ENCODE results near the gene NPIPB2. TPM values are rescaled to one million over a fixed set of nuclear protein-coding genes. Genes with fewer than 3 reads are reported as not detected.

Gene NPIPB2
- total and polyA plus RNA-seq, 2 of the 8 experiments (the other 6 are each of a cell fraction or from before 2014, with no cell fraction given), result 7.5 to 8.3 TPM

DNA sequence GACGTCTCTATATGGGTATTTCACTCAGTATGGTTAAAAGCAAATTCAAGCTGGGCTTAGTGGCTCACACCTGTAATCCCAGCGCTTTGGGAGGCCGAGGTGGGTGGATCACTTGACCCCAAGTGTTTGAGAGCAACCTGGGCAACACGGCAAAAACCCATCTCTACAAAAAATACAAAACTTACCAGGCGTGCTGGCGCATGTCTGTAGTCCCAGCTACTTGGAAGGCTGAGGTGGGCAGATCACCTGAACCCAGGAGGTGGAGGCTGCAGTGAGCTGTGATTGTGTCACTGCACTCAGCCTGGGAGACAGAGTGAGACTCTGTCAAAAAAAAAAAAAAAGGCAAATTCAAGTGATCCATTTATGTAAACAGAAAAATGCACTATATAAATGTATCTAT, 21.9 kb upstream of the NPIPB2 start:
- FAIRE-seq, result no peak
- H4K20me1 ChIP-seq (replicated peaks in 1 of 2; ENCODE audit: control insufficient read depth in 1 of 2, insufficient read depth in 2 of 2, low read length in 2 of 2), result peaks cover 0 to 2% of the 10 kb centered on the region in 2 experiments
- TF ChIP-seq RNF2 (IDR thresholded peaks at IDR 0.05; ENCODE audit: borderline replicate concordance, low read depth, low read length, missing control alignments, poor library complexity, severe bottlenecking) (no peak), HDAC2 (IDR thresholded peaks at IDR 0.05; ENCODE audit: borderline replicate concordance in 1 of 2, low read depth in 2 of 2, low read length in 2 of 2) (no peak), KDM1A (IDR thresholded peaks at IDR 0.05; ENCODE audit: borderline replicate concordance, low read length) (no peak), CTBP2 (IDR thresholded peaks at IDR 0.05; ENCODE audit: borderline replicate concordance, insufficient read depth, insufficient read length, low read length) (no peak), POLR2AphosphoS5 (IDR thresholded peaks at IDR 0.05; ENCODE audit: low read depth, low read length) (no peak), GABPA (IDR thresholded peaks at IDR 0.05; ENCODE audit: borderline replicate concordance, insufficient read depth, low read length) (no peak), SP4 (IDR thresholded peaks at IDR 0.05; ENCODE audit: low read length) (no peak), SIX5 (IDR thresholded peaks at IDR 0.05; ENCODE audit: low read depth, low read length) (no peak)
- TF ChIP-seq, protein P1, sequence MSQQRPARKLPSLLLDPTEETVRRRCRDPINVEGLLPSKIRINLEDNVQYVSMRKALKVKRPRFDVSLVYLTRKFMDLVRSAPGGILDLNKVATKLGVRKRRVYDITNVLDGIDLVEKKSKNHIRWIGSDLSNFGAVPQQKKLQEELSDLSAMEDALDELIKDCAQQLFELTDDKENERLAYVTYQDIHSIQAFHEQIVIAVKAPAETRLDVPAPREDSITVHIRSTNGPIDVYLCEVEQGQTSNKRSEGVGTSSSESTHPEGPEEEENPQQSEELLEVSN (IDR thresholded peaks at IDR 0.05), result no peak
- TF ChIP-seq, protein P2, sequence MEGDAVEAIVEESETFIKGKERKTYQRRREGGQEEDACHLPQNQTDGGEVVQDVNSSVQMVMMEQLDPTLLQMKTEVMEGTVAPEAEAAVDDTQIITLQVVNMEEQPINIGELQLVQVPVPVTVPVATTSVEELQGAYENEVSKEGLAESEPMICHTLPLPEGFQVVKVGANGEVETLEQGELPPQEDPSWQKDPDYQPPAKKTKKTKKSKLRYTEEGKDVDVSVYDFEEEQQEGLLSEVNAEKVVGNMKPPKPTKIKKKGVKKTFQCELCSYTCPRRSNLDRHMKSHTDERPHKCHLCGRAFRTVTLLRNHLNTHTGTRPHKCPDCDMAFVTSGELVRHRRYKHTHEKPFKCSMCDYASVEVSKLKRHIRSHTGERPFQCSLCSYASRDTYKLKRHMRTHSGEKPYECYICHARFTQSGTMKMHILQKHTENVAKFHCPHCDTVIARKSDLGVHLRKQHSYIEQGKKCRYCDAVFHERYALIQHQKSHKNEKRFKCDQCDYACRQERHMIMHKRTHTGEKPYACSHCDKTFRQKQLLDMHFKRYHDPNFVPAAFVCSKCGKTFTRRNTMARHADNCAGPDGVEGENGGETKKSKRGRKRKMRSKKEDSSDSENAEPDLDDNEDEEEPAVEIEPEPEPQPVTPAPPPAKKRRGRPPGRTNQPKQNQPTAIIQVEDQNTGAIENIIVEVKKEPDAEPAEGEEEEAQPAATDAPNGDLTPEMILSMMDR (IDR thresholded peaks at IDR 0.05; ENCODE audit: control extremely low read depth in 1 of 3, insufficient read depth in 1 of 3, low read depth in 1 of 3, low read length in 3 of 3), result no peak

More for the DNA sequence above, 21.9 kb upstream of the NPIPB2 start:
- Histone ChIP-seq H3K9ac (replicated peaks in 1 of 4; ENCODE audit: extremely low read depth in 1 of 4, low read depth in 3 of 4, low read length in 3 of 4) (no peak overlapping the region), H3K56ac (replicated peaks; ENCODE audit: insufficient read length, low read depth, low read length) (no peak overlapping the region), H3K36me3 (ENCODE audit: control insufficient read depth in 2 of 4, insufficient read depth in 4 of 4, low read length in 3 of 4) (no peaks in the 10 kb centered on the region), H3K4me1 (replicated peaks in 1 of 4; ENCODE audit: control insufficient read depth in 3 of 4, insufficient read depth in 4 of 4, low read length in 3 of 4) (no peaks in the 10 kb centered on the region), H3K9me3 (ENCODE audit: insufficient read depth in 2 of 2, low read depth in 1 of 2, low read length in 1 of 2) (no peaks in the 10 kb centered on the region), H4K91ac (replicated peaks; ENCODE audit: insufficient read length, low read length) (no peak overlapping the region), H3K23ac (ENCODE audit: insufficient read length) (no peak overlapping the region), H3K27me3 (replicated peaks in 1 of 4; ENCODE audit: control insufficient read depth in 3 of 4, extremely low read depth in 1 of 4, insufficient read depth in 3 of 4, low read length in 3 of 4) (no peaks in the 10 kb centered on the region), H3K79me2 (ENCODE audit: control insufficient read depth in 1 of 2, insufficient read depth in 2 of 2, low read length in 2 of 2) (no peaks in the 10 kb centered on the region), H2BK5ac (ENCODE audit: low read depth, low read length) (no peak overlapping the region), H2BK20ac (ENCODE audit: low read length) (no peak overlapping the region), H3K27ac (ENCODE audit: low read depth, low read length) (no peak overlapping the region), H3K4me3 (ENCODE audit: extremely low read depth in 1 of 4, insufficient read depth in 2 of 4, low read depth in 3 of 4, low read length in 4 of 4) (no peak overlapping the region), H2AFZ (ENCODE audit: low read length) (no peak overlapping the region), H3K23me2 (ENCODE audit: low read depth, low read length) (no peaks in the 10 kb centered on the region), H2BK12ac (ENCODE audit: low read depth, low read length) (no peak overlapping the region), H2AK5ac (ENCODE audit: low read depth, low read length) (no peak overlapping the region), H3K79me1 (ENCODE audit: low read depth, low read length) (no peaks in the 10 kb centered on the region), H3K4me2 (ENCODE audit: insufficient read depth in 1 of 2, low read depth in 2 of 2, low read length in 2 of 2) (no peak overlapping the region), H3K18ac (ENCODE audit: extremely low read depth, low read length) (no peak overlapping the region), H3K14ac (ENCODE audit: insufficient read length) (no peak overlapping the region), H4K5ac (ENCODE audit: insufficient read length, low read depth, low read length) (no peak overlapping the region), H2BK120ac (replicated peaks; ENCODE audit: low read depth, low read length) (no peak overlapping the region), H3K4ac (replicated peaks; ENCODE audit: insufficient read length, low read depth, low read length) (no peak overlapping the region), H4K8ac (ENCODE audit: extremely low read depth, insufficient read depth, low read length) (no peak overlapping the region), H2BK15ac (ENCODE audit: low read length) (no peak overlapping the region)
- whole genome bisulfite sequencing, 2 experiments (ENCODE audit: extremely low coverage in 1 of 2, insufficient coverage in 1 of 2, insufficient read length in 1 of 2, insufficient replicate concordance in 2 of 2, low coverage in 1 of 2, low lambda C conversion rate in 2 of 2, missing lambda C conversion rate in 1 of 2), result 90% methylated on average over 6 of the region's 6 CpGs; no CpG with 5 or more reads in 1 of the 2 experiments
- ChIA-PET POLR2A (ENCODE audit: partially characterized antibody) (no interaction called here), CTCF (ENCODE audit: partially characterized antibody) (interaction anchor here (1.1 to 3.2 kb wide), 2 partner anchors 15 to 93 kb away, joined by 4 to 8 read pairs; no protein-coding TSS in a partner anchor)
- no peak for DNase-seq (ENCODE audit: low read depth in 1 of 2, low spot score in 2 of 2)

Data from H1 (cell line).